ENCODE data around the gene COX6A1. TPM values are rescaled to one million over a fixed set of nuclear protein-coding genes. Genes with fewer than 3 reads are reported as not detected.

Gene COX6A1
- total RNA-seq, 1 donor from 2014 or later, result 287 TPM

DNA sequence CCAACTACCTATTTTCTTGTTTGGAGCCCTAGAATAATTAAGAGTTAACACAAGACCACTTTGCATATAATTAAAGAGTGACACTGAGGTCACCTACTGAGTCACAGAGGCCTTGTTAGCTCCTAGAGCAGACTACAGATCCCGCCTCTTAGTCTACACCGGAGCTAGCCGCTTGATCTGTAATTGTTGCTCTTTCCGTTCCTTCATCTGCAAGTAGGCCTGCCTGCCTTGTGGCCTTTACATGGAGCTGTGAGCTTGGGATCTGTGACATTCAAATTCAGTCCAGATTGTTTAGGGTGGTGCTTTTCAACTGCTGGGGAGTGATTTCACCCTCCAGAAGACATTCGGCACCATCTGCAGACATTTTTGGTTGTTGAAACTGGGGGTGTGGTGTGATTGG is 52.4 kb downstream of the COX6A1 start:
- intact Hi-C loops (cut with micrococcal nuclease), result no loop called here

Other genes with a start within 250 kb of the COX6A1 start
- gene GCN1, start 243.4 kb upstream of the COX6A1 start, total RNA-seq, result 117 and 121 TPM in 2 replicates
- gene RPLP0, start 237.0 kb upstream of the COX6A1 start, total RNA-seq, result 2,486 and 2,509 TPM in 2 replicates
- 177 and 182 TPM in 2 replicates for gene PXN, start 172.4 kb upstream of the COX6A1 start, total RNA-seq
- gene RNU4-2, start 146.2 kb upstream of the COX6A1 start, total RNA-seq, result 7,202 and 7,829 TPM in 2 replicates
- 3,138 and 3,380 TPM in 2 replicates for gene RNU4-1, start 144.9 kb upstream of the COX6A1 start, total RNA-seq
- gene SIRT4, start 135.8 kb upstream of the COX6A1 start, total RNA-seq, result 1.2 and 1.6 TPM in 2 replicates
- not detected in 2 replicates for gene PLA2G1B, start 110.3 kb upstream of the COX6A1 start, total RNA-seq
- not detected in 2 replicates for gene MSI1, start 68.9 kb upstream of the COX6A1 start, total RNA-seq
- 30.7 and 31.9 TPM in 2 replicates for gene TRIAP1, start 8.3 kb downstream of the COX6A1 start, total RNA-seq
- gene GATC, start 8.3 kb downstream of the COX6A1 start, total RNA-seq, result 27.9 and 29.0 TPM in 2 replicates
- 203 TPM in 2 replicates for gene SRSF9, start 31.6 kb downstream of the COX6A1 start, total RNA-seq
- gene DYNLL1, start 58.0 kb downstream of the COX6A1 start, total RNA-seq, result 331 and 335 TPM in 2 replicates
- gene COQ5, start 91.0 kb downstream of the COX6A1 start, total RNA-seq, result 28.7 and 31.0 TPM in 2 replicates
- 173 and 183 TPM in 2 replicates for gene RNF10, start 96.2 kb downstream of the COX6A1 start, total RNA-seq
- 63.5 and 67.7 TPM in 2 replicates for gene POP5, start 143.3 kb downstream of the COX6A1 start, total RNA-seq
- not detected in 2 replicates for gene CABP1, start 202.5 kb downstream of the COX6A1 start, total RNA-seq
- gene MLEC, start 249.0 kb downstream of the COX6A1 start, total RNA-seq, result 139 and 143 TPM in 2 replicates